Ectodermal cell (in vitro differentiated cells): ENCODE measurements around the gene DGKB.
A peak's percentile ranks its signal among the peaks of the same experiment; 100 is the strongest.

ENCODE experiments used
- H3K27ac ChIP-seq: 2 replicates; pipeline ENCODE4 v1.7.0; 2013; ENCODE audit warnings: mild to moderate bottlenecking, low read depth, low read length; ENCODE audit not compliant: insufficient read depth, poor library complexity, severe bottlenecking
- H3K27me3 ChIP-seq: 2 replicates; pipeline ENCODE4 v1.7.0; 2013; ENCODE audit warnings: mild to moderate bottlenecking, low read length; ENCODE audit not compliant: insufficient read depth, control insufficient read depth, poor library complexity, severe bottlenecking
- H3K36me3 ChIP-seq: one replicate; pipeline ENCODE4 v1.7.0; 2013; ENCODE audit warnings: low read length; ENCODE audit not compliant: control insufficient read depth, insufficient read depth
- H3K4me1 ChIP-seq: one replicate; pipeline ENCODE4 v1.7.0; 2013; ENCODE audit warnings: low read length; ENCODE audit not compliant: control insufficient read depth, insufficient read depth
- H3K4me3 ChIP-seq: 2 replicates; pipeline ENCODE4 v1.7.0; 2013; ENCODE audit warnings: low read depth, low read length, control low read depth; ENCODE audit not compliant: insufficient read depth
- H3K9me3 ChIP-seq: 2 replicates; pipeline ENCODE4 v1.7.0; 2013; ENCODE audit warnings: mild to moderate bottlenecking, low read length, moderate library complexity; ENCODE audit not compliant: control insufficient read depth
- WGBS, 2 experiments: methylation state at CpG; one replicate each; pipeline ENCODE4 v1.1.7; 2013; ENCODE audit warnings: missing lambda C conversion rate in 2 of 2; 5-methylcytosine and 5-hydroxymethylcytosine counted together

DGKB gene

GRCh38 chr7:14375998-14376397, 526.6 kb downstream of the DGKB start:
- H3K4me1 ChIP-seq: no peaks in the 10 kb centered on the region
- H3K27me3 ChIP-seq: no peaks in the 10 kb centered on the region
- no peaks in the 10 kb centered on the region for H3K36me3 ChIP-seq
- H3K27ac ChIP-seq: no peak overlapping the region
- 89 to 98% methylated on average over 2 of the region's 2 CpGs for WGBS, 2 experiments
- H3K9me3 ChIP-seq: no peaks in the 10 kb centered on the region
- no peak overlapping the region for H3K4me3 ChIP-seq

GRCh38 chr7:14374336-14374735, 528.2 kb downstream of the DGKB start:
- no peak overlapping the region for H3K4me3 ChIP-seq
- H3K27ac ChIP-seq: no peak overlapping the region
- H3K9me3 ChIP-seq: no peaks in the 10 kb centered on the region
- H3K27me3 ChIP-seq: no peaks in the 10 kb centered on the region
- no peaks in the 10 kb centered on the region for H3K4me1 ChIP-seq
- 88 to 96% methylated on average over 3 to 4 of the region's 4 CpGs for WGBS, 2 experiments
- H3K36me3 ChIP-seq: no peaks in the 10 kb centered on the region

- Histone ChIP-seq H3K4me3 (no peak overlapping the region), H3K27ac (no peak overlapping the region), H3K36me3 (no peaks in the 10 kb centered on the region), H3K9me3 (no peaks in the 10 kb centered on the region), H3K27me3 (no peaks in the 10 kb centered on the region), H3K4me1 (no peaks in the 10 kb centered on the region)
- 100% methylated on average over 2 of the region's 3 CpGs; no CpG with 5 or more reads in 1 of the 2 experiments for WGBS, 2 experiments
These were observed 534.3 kb downstream of the DGKB start for GRCh38 chr7:14368285-14368684.

- 32 to 41% methylated on average over 3 to 4 of the region's 4 CpGs for WGBS, 2 experiments
- H3K27me3 ChIP-seq: no peaks in the 10 kb centered on the region
- H3K4me1 ChIP-seq: no peaks in the 10 kb centered on the region
- no peak overlapping the region for H3K27ac ChIP-seq
- H3K4me3 ChIP-seq: no peak overlapping the region
- no peaks in the 10 kb centered on the region for H3K9me3 ChIP-seq
- no peaks in the 10 kb centered on the region for H3K36me3 ChIP-seq
These were observed 551.4 kb downstream of the DGKB start for GRCh38 chr7:14351167-14351566.

- Histone ChIP-seq H3K9me3 (no peaks in the 10 kb centered on the region), H3K27me3 (no peaks in the 10 kb centered on the region), H3K4me3 (no peak overlapping the region), H3K27ac (peak overlapping the region; percentile 79), H3K4me1 (peaks cover 18% of the 10 kb centered on the region), H3K36me3 (no peaks in the 10 kb centered on the region)
- 69 to 71% methylated on average over 4 of the region's 4 CpGs for WGBS, 2 experiments
These were observed 561.3 kb downstream of the DGKB start for GRCh38 chr7:14341200-14341775.

GRCh38 chr7:14340393-14341074, 562.0 kb downstream of the DGKB start:
- 6% methylated on average over 2 of the region's 2 CpGs; no CpG with 5 or more reads in 1 of the 2 experiments for WGBS, 2 experiments
- H3K27ac ChIP-seq: peak overlapping the region; percentile 79

GRCh38 chr7:14339861-14340260, 562.7 kb downstream of the DGKB start:
- H3K27me3 ChIP-seq: no peaks in the 10 kb centered on the region
- peaks cover 18% of the 10 kb centered on the region for H3K4me1 ChIP-seq
- no peak overlapping the region for H3K27ac ChIP-seq
- no peaks in the 10 kb centered on the region for H3K36me3 ChIP-seq
- no peak overlapping the region for H3K4me3 ChIP-seq
- 91% methylated on average over 2 of the region's 2 CpGs; no CpG with 5 or more reads in 1 of the 2 experiments for WGBS, 2 experiments
- H3K9me3 ChIP-seq: no peaks in the 10 kb centered on the region

More at GRCh38 chr7:14340393-14341074, 562.0 kb downstream of the DGKB start:
- Histone ChIP-seq H3K9me3 (no peaks in the 10 kb centered on the region), H3K27me3 (no peaks in the 10 kb centered on the region), H3K4me1 (peaks cover 18% of the 10 kb centered on the region), H3K36me3 (no peaks in the 10 kb centered on the region), H3K4me3 (no peak overlapping the region)

GRCh38 chr7:14336256-14336655, 566.3 kb downstream of the DGKB start:
- Histone ChIP-seq H3K4me3 (no peak overlapping the region), H3K27me3 (no peaks in the 10 kb centered on the region), H3K9me3 (no peaks in the 10 kb centered on the region), H3K27ac (no peak overlapping the region), H3K36me3 (no peaks in the 10 kb centered on the region), H3K4me1 (peaks cover 17% of the 10 kb centered on the region)
- 100% methylated on average over 1 of the region's 1 CpG for WGBS, 2 experiments

GRCh38 chr7:14332155-14332554, 570.4 kb downstream of the DGKB start:
- Histone ChIP-seq H3K36me3 (no peaks in the 10 kb centered on the region), H3K4me1 (no peaks in the 10 kb centered on the region), H3K27ac (no peak overlapping the region), H3K27me3 (no peaks in the 10 kb centered on the region), H3K4me3 (no peak overlapping the region), H3K9me3 (no peaks in the 10 kb centered on the region)
- WGBS, 2 experiments: 79 to 82% methylated on average over 5 of the region's 5 CpGs

- Histone ChIP-seq H3K4me1 (no peaks in the 10 kb centered on the region), H3K27ac (no peak overlapping the region), H3K4me3 (no peak overlapping the region), H3K9me3 (no peaks in the 10 kb centered on the region), H3K27me3 (no peaks in the 10 kb centered on the region), H3K36me3 (no peaks in the 10 kb centered on the region)
- 78 to 87% methylated on average over 3 of the region's 3 CpGs for WGBS, 2 experiments
These were observed 577.8 kb downstream of the DGKB start for GRCh38 chr7:14324767-14325166.
